NCI-H2171 treated with DMSO at 0.1 percent for 48 hours (cell line): ENCODE results near the gene SHQ1.
"Not testable (repeated sequence)": the region's sequence is repeated elsewhere in the genome, so short reads cannot be mapped to it uniquely, and the experiment has no call there.

Source experiments
- DNase-seq: peaks from one replicate; lab custom pipeline; 2025; lab: John Stamatoyannopoulos, UW

SHQ1 gene

GRCh38 chr3:72800869-72801268 is 47.4 kb downstream of the SHQ1 start:
- no peak for DNase-seq

- DNase-seq = no peak
These were observed 49.6 kb downstream of the SHQ1 start for GRCh38 chr3:72798552-72799195.

DNA sequence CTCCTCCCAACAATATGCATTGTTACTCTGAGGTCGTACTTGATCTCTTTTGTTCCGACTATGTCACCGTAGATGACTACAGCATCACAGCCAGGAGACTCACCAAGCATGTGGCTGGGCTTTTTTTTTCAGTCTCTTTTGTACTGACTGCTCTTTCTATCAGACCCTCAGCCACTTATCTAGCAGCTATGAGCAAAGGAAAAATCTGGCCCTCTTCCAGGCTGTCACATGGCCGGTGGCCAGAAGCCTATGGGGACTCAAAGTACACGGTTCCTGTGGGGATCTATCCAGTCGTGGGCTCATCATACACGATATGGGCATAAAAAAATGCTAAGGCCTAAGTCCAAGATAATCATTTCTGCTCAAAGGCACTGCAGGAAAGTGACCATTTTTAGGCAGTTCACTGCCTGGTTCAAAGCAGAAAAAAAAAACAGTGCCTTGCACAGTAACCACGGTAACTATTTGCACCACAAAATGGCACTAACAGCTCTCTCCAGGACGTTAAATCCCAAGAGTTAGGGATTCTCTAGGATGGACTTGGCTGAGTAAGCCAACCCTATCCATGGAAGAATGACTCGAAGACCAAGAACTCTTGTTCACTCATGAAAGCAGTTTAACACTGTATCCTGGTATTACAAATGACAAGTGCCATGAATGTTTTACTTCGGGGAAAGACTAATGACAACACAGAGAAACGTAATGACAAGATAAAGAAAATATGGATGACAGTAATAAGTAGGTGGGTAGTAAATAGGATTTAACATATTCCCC is 50.3 kb downstream of the SHQ1 start:
- DNase-seq = peak; percentile 69

GRCh38 chr3:72794079-72794478 is 54.2 kb downstream of the SHQ1 start:
- DNase-seq = no peak

- DNase-seq = peak; percentile 74
These were observed 57.1 kb downstream of the SHQ1 start for GRCh38 chr3:72791161-72791560.

DNA sequence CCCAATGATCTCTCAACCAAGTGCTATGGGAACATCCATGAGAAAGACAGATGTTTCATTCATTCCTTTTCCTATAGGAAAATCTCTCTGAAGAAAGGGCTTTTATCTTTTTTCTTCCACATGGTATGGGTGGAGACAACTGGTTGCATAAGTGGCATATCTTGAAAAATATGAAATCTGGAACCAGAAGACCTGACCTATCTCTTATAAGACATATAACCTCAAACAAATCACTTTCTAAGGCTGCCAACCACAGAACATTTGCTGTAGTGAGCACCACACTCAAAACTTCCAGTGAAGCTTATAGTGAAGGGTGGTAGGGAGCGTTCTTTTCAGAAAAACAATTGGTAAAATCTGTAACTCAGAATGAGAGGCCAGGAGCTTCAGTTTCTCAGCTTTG is 58.5 kb downstream of the SHQ1 start:
- DNase-seq = no peak

GRCh38 chr3:72788232-72788631 is 60.0 kb downstream of the SHQ1 start:
- DNase-seq = not testable (repeated sequence)

GRCh38 chr3:72786668-72787067 is 61.6 kb downstream of the SHQ1 start:
- no peak for DNase-seq

- DNase-seq = no peak
These were observed 64.0 kb downstream of the SHQ1 start for GRCh38 chr3:72784226-72784625.

- peak; percentile 57 for DNase-seq
These were observed 65.7 kb downstream of the SHQ1 start for GRCh38 chr3:72782521-72782920.

- DNase-seq = no peak
These were observed 78.3 kb downstream of the SHQ1 start for GRCh38 chr3:72769758-72770540.

- peak; percentile 13 for DNase-seq
These were observed 79.3 kb downstream of the SHQ1 start for GRCh38 chr3:72768936-72769335.

GRCh38 chr3:72768481-72768880 is 79.8 kb downstream of the SHQ1 start:
- DNase-seq = no peak

DNA sequence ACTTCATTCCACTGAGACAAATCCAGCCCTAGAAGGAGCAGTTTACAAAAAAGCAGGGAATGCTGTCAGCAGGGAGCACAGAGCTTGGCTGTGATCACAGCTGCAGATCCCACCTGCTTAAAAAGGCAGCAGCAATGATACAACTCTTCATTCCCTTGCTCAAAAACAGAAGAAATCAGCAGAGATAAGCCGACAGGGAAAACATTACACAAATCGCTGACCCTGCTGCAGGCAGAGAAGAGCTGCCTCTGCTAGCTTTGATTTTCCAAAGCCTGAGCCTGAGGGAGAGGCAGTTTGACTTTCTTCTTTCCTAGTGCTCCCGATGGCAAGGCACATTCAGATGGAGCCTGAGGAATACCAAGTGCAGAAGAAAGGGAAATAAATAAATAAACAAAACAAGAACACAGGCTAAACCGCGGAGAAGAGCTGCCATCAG is 80.2 kb downstream of the SHQ1 start:
- DNase-seq = peak; percentile 22

- DNase-seq = no peak
These were observed 81.4 kb downstream of the SHQ1 start for GRCh38 chr3:72766866-72767265.

GRCh38 chr3:72763751-72764440 is 84.3 kb downstream of the SHQ1 start:
- DNase-seq = no peak

- no peak for DNase-seq
These were observed 86.8 kb downstream of the SHQ1 start for GRCh38 chr3:72761410-72761809.

GRCh38 chr3:72760225-72760624 is 88.0 kb downstream of the SHQ1 start:
- DNase-seq = no peak

GRCh38 chr3:72756900-72757299 is 91.3 kb downstream of the SHQ1 start:
- no peak for DNase-seq

DNA sequence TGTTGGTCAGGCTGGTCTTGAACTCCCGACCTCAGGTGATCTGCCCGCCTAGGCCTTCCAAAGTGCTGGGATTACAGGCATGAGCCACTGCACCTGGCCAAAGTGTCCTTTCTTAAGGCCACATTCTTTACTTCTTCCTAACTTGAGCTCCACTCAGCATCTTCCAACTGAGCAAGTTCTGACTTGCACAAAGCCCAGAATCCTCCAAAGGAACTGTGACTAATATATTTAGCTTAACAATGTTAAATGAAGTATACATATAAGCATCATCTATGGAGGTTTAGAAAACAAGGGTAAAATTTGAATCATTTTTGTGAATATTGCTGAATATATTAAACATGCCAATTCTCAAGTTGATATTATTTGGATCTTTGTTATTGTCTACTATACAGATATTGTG is 93.7 kb downstream of the SHQ1 start:
- no peak for DNase-seq

DNA sequence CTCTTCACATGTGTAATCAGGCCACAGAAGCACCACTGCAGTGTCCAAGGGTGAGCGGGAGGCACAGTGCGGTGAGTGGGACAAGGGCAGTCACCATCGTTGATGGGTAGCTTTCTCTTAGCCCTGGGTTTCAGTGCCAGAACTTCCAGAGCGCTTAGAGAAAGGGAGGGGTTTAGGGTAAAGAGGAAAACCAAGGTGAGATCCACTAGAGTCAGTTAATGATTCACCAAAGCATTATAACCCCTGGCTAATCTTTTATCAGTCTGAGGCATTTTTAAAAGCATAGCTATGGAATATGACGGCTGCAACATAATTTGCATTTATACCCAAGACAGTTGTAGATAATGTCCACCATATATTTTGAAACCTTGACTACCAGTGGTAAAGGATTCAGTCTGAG is 94.8 kb downstream of the SHQ1 start:
- no peak for DNase-seq

DNA sequence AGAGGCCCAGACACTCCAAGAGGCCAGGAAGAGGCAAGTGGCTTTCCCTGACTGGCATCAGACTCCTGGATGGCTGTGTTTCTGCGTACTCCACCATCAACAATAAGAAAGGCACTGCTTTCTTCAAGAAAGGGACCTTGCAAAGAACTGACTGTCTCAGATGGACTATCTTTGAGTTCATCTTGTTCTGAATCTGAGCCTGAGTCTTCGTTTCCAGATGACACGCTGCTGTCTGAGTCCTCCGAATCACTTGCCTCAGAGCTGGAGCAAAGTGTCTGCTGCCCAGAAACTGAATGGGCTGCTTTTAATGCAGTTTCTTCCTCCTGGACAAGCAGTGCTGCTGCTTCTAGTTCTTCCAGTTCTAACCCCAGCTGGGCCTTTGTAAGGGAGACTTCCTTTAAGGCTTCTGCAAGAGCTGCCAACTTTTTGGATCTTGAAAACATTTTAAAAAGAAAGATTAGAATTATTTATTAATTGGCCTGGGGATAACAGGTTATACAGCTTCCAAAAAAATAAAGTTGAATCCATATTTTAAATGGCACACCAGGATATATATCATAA is 97.8 kb downstream of the SHQ1 start:
- no peak for DNase-seq
